ENCODE results near the gene ARID1B.

DNA sequence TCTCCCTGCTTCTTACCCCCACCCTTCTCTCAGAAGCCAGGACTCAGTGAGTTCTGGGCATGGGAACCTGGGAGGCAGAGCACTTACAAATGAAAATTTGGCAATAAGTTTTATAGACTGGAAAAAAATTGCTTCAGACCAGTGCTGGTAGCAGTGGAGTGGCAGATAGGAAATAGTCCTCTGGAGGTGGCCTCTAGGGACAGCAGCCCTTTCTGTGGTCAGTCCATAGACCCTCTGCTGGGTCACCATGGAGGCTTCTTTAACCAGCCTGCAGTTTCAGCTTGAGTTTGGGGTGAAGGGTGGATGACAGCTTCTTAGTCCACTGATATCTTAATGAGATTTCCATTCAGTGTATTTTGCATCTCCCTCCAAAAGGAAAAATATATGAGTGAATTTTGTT, 179.1 kb downstream of the ARID1B start:
- TF ChIP-seq, protein P1, sequence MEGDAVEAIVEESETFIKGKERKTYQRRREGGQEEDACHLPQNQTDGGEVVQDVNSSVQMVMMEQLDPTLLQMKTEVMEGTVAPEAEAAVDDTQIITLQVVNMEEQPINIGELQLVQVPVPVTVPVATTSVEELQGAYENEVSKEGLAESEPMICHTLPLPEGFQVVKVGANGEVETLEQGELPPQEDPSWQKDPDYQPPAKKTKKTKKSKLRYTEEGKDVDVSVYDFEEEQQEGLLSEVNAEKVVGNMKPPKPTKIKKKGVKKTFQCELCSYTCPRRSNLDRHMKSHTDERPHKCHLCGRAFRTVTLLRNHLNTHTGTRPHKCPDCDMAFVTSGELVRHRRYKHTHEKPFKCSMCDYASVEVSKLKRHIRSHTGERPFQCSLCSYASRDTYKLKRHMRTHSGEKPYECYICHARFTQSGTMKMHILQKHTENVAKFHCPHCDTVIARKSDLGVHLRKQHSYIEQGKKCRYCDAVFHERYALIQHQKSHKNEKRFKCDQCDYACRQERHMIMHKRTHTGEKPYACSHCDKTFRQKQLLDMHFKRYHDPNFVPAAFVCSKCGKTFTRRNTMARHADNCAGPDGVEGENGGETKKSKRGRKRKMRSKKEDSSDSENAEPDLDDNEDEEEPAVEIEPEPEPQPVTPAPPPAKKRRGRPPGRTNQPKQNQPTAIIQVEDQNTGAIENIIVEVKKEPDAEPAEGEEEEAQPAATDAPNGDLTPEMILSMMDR (conservative IDR thresholded peaks at IDR 0.05; ENCODE audit: low read length), result no peak
- TF ChIP-seq EZH2phosphoT487 (IDR thresholded peaks at IDR 0.05; ENCODE audit: borderline replicate concordance, low read depth, low read length), result no peak

All from OCI-LY7 (cell line).